ENCODE results near the gene MAF. TPM values are rescaled to one million over a fixed set of nuclear protein-coding genes. Genes with fewer than 3 reads are reported as not detected.

The MAF gene
- polyA plus RNA-seq, 1 donor (not counting 4 experiments of a cell fraction or from before 2014, with no cell fraction given), result 8.2 TPM

DNA sequence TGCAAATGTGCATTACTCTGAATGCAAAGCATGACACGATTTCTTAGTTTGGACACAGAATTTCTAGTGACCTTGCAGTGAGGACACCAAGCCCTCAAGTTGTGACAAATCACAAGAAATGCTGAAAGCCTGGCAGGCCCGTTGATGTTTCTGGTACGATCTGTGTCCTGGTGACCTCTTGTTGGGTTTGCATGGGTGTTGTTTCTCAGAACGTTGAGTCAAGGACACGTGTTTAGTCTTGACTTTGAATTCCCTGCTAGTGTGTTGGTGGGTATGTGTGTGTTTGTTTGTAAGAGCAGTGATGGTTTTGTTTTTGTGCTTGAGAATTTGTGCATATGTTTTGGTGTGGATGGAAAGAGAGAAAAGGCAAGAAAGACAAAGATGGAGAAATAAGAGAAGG lies 37.8 kb upstream of the MAF start:
- no peaks in the 10 kb centered on the region for H3K79me2 ChIP-seq (ENCODE audit: control insufficient read depth, insufficient read depth, low read length)
- TF ChIP-seq, protein P1, sequence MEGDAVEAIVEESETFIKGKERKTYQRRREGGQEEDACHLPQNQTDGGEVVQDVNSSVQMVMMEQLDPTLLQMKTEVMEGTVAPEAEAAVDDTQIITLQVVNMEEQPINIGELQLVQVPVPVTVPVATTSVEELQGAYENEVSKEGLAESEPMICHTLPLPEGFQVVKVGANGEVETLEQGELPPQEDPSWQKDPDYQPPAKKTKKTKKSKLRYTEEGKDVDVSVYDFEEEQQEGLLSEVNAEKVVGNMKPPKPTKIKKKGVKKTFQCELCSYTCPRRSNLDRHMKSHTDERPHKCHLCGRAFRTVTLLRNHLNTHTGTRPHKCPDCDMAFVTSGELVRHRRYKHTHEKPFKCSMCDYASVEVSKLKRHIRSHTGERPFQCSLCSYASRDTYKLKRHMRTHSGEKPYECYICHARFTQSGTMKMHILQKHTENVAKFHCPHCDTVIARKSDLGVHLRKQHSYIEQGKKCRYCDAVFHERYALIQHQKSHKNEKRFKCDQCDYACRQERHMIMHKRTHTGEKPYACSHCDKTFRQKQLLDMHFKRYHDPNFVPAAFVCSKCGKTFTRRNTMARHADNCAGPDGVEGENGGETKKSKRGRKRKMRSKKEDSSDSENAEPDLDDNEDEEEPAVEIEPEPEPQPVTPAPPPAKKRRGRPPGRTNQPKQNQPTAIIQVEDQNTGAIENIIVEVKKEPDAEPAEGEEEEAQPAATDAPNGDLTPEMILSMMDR (optimal IDR thresholded peaks at IDR 0.05 in 1 of 3, IDR thresholded peaks at IDR 0.05 in 1 of 3, conservative IDR thresholded peaks at IDR 0.05 in 1 of 3; ENCODE audit: extremely low read depth in 1 of 3, insufficient read depth in 2 of 3, low read length in 3 of 3), result no peak
- TF ChIP-seq EZH2 (IDR thresholded peaks at IDR 0.05; ENCODE audit: low read length), result no peak
- peaks cover 18% of the 10 kb centered on the region for H3K4me1 ChIP-seq (ENCODE audit: control insufficient read depth, extremely low read depth, insufficient read depth, low read length)
- FAIRE-seq (peak; percentile 56), DNase-seq (ENCODE audit: low read depth, low spot score) (no peak)
- H3K9me3 ChIP-seq (ENCODE audit: control insufficient read depth, low read depth, low read length), result no peaks in the 10 kb centered on the region
- H3K27me3 ChIP-seq (ENCODE audit: control insufficient read depth, extremely low read depth, insufficient read depth, low read length), result no peaks in the 10 kb centered on the region
- no peak overlapping the region for H3K27ac ChIP-seq (ENCODE audit: control insufficient read depth, insufficient read depth, low read length)
- H3K4me3 ChIP-seq (ENCODE audit: control insufficient read depth in 2 of 3, extremely low read depth in 1 of 3, insufficient read depth in 2 of 3, low read depth in 1 of 3, low read length in 3 of 3), result no peak overlapping the region
- no peaks in the 10 kb centered on the region for H3K36me3 ChIP-seq (ENCODE audit: control insufficient read depth in 2 of 2, extremely low read depth in 1 of 2, insufficient read depth in 2 of 2, low read length in 2 of 2)
- H3K9ac ChIP-seq (ENCODE audit: control insufficient read depth, extremely low read depth, insufficient read depth, low read length), result no peak overlapping the region
- no peaks in the 10 kb centered on the region for H4K20me1 ChIP-seq (ENCODE audit: control insufficient read depth, extremely low read depth, insufficient read depth, low read length)
- H2AFZ ChIP-seq (ENCODE audit: control insufficient read depth, low read length), result no peak overlapping the region
- no peaks in the 10 kb centered on the region for H3K9me1 ChIP-seq (ENCODE audit: control insufficient read depth, extremely low read depth, insufficient read depth, low read length)
- H3K4me2 ChIP-seq (ENCODE audit: control insufficient read depth, extremely low read depth, insufficient read depth, low read depth, low read length), result no peak overlapping the region
- dilution Hi-C loops (cut with MboI; ENCODE audit: extremely low pct_ligation_motif_present, low sequenced_read_pairs), result no loop called here

DNA sequence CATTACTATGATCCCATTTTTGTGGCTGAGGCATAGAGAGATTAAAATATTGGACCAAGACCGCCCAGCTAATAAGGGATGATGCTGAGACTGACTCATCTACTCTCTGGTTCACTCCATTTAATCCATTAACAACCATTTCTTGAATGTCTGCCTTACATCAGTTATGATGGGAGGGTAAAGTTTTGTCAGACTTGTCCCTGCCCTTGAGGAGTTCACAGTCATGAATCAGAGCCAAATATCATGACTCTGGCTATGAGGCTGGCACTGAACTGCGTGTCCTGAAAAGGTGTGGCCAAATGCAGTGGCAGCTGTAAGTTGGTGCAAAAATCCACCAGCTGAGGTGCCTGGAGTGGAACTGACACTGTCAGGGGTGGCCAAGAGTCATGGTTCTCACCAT lies 35.0 kb upstream of the MAF start:
- Histone ChIP-seq H4K20me1 (ENCODE audit: control insufficient read depth, extremely low read depth, insufficient read depth, low read length) (no peaks in the 10 kb centered on the region), H3K9ac (ENCODE audit: control insufficient read depth, extremely low read depth, insufficient read depth, low read length) (no peak overlapping the region), H3K9me1 (ENCODE audit: control insufficient read depth, extremely low read depth, insufficient read depth, low read length) (no peaks in the 10 kb centered on the region), H3K79me2 (ENCODE audit: control insufficient read depth, insufficient read depth, low read length) (no peaks in the 10 kb centered on the region), H3K4me1 (ENCODE audit: control insufficient read depth, extremely low read depth, insufficient read depth, low read length) (peaks cover 20% of the 10 kb centered on the region), H3K27ac (ENCODE audit: control insufficient read depth, insufficient read depth, low read length) (no peak overlapping the region), H3K4me2 (ENCODE audit: control insufficient read depth, extremely low read depth, insufficient read depth, low read depth, low read length) (no peak overlapping the region), H3K36me3 (ENCODE audit: control insufficient read depth in 2 of 2, extremely low read depth in 1 of 2, insufficient read depth in 2 of 2, low read length in 2 of 2) (no peaks in the 10 kb centered on the region), H3K4me3 (ENCODE audit: control insufficient read depth in 2 of 3, extremely low read depth in 1 of 3, insufficient read depth in 2 of 3, low read depth in 1 of 3, low read length in 3 of 3) (no peak overlapping the region), H3K27me3 (ENCODE audit: control insufficient read depth, extremely low read depth, insufficient read depth, low read length) (no peaks in the 10 kb centered on the region), H3K9me3 (ENCODE audit: control insufficient read depth, low read depth, low read length) (no peaks in the 10 kb centered on the region), H2AFZ (ENCODE audit: control insufficient read depth, low read length) (no peak overlapping the region)
- no peak for TF ChIP-seq EZH2 (IDR thresholded peaks at IDR 0.05; ENCODE audit: low read length)
- TF ChIP-seq, protein P1 (optimal IDR thresholded peaks at IDR 0.05 in 1 of 3, IDR thresholded peaks at IDR 0.05 in 1 of 3, conservative IDR thresholded peaks at IDR 0.05 in 1 of 3; ENCODE audit: extremely low read depth in 1 of 3, insufficient read depth in 2 of 3, low read length in 3 of 3), result no peak
- DNase-seq (ENCODE audit: low read depth, low spot score) (no peak), FAIRE-seq (no peak)
- dilution Hi-C loops (cut with MboI; ENCODE audit: extremely low pct_ligation_motif_present, low sequenced_read_pairs), result no loop called here
